ENCODE data around the gene FAM24A. TPM values are rescaled to one million over a fixed set of nuclear protein-coding genes. Genes with fewer than 3 reads are reported as not detected.

Gene FAM24A
- total RNA-seq (not detected), polyA plus RNA-seq (ENCODE audit: insufficient read depth, low read depth, low replicate concordance) (not detected)
- long read RNA-seq, donor 1 = 0 reads
- long read RNA-seq, donor 2 = 0 reads
- long read RNA-seq, donor 3 = 0 reads
- long read RNA-seq, donor 4 = 0 reads
- long read RNA-seq, donor 5 = 0 reads
- long read RNA-seq, donor 6 = 0 reads
- long read RNA-seq, donor 7 = 0 reads
- long read RNA-seq, donor 8 = 0 reads
- long read RNA-seq, donor 9 = 0 reads
- long read RNA-seq, donor 10 = 0 reads

- no peaks in the 10 kb centered on the region for H3K36me3 ChIP-seq (ENCODE audit: control insufficient read depth in 2 of 3, insufficient read depth in 3 of 3, low read length in 3 of 3)
Observed at GRCh38 chr10:122910310-122910709, at the start of gene FAM24A. TSS of gene FAM24A (plus strand) at chr10:122910610. CDS start at chr10:122911635, 1,025 bp downstream.

DNA sequence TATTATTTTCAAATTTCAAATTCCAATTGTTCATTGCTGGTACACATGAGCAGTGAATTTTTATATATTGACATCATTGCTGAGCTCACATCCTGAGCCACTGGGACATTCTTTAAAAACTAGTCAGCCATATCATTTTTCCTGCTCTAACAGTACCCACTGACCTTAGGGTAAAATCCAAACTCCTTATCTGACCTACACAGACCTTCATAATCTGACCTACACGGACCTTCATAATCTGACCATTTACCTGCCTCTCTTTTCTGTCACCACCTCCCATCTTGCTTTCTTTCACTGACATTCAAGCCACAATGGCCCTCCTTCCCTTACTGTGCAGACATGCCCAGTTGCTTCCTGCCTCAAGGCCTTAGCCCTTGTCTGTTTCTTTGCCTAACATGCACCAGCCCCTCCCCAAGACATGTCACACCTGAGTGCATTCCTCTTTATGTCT is 48.7 kb upstream of the FAM24A start:
- peaks cover 0 to 2% (median 0%) of the 10 kb centered on the region in 3 donors for H3K4me1 ChIP-seq (ENCODE audit: control insufficient read depth in 2 of 3, insufficient read depth in 2 of 3, low read depth in 1 of 3, low read length in 3 of 3)
- H3K9ac ChIP-seq (ENCODE audit: low read length in 3 of 3) = no peak overlapping the region
- H3K27me3 ChIP-seq (ENCODE audit: control insufficient read depth, insufficient read depth, low read length) = no peaks in the 10 kb centered on the region
- H3K4me3 ChIP-seq (ENCODE audit: low read length in 3 of 3) = no peak overlapping the region
- intact Hi-C loops (cut with DNase I) = no loop called here
- no peak for TF ChIP-seq CTCF (IDR thresholded peaks at IDR 0.05; ENCODE audit: borderline replicate concordance, extremely low read depth, insufficient read depth)
- FAIRE-seq (no peak), DNase-seq (no peak)
- no peak overlapping the region for H3K27ac ChIP-seq (ENCODE audit: low read depth in 2 of 2, low read length in 2 of 2)
- no peaks in the 10 kb centered on the region for H3K36me3 ChIP-seq (ENCODE audit: control insufficient read depth in 2 of 3, insufficient read depth in 3 of 3, low read length in 3 of 3)
- H3K9me3 ChIP-seq (ENCODE audit: control insufficient read depth in 2 of 3, insufficient read depth in 1 of 3, low read length in 3 of 3) = no peaks in the 10 kb centered on the region

More at GRCh38 chr10:122910310-122910709, at the start of gene FAM24A:
- Histone ChIP-seq H3K9ac (ENCODE audit: low read length in 3 of 3) (no peak within 1 kb of the TSS), H3K4me3 (ENCODE audit: low read length in 3 of 3) (no peak within 1 kb of the TSS), H3K9me3 (ENCODE audit: control insufficient read depth in 2 of 3, insufficient read depth in 1 of 3, low read length in 3 of 3) (no peaks in the 10 kb centered on the region), H3K4me1 (ENCODE audit: control insufficient read depth in 2 of 3, insufficient read depth in 2 of 3, low read depth in 1 of 3, low read length in 3 of 3) (no peaks in the 10 kb centered on the region), H3K27ac (ENCODE audit: low read depth in 2 of 2, low read length in 2 of 2) (no peak within 1 kb of the TSS), H3K27me3 (ENCODE audit: control insufficient read depth, insufficient read depth, low read length) (no peaks in the 10 kb centered on the region)
- intact Hi-C loops (cut with DNase I) = no loop called here
- no peak for DNase-seq
- no peak for FAIRE-seq
- no peak for TF ChIP-seq CTCF (IDR thresholded peaks at IDR 0.05; ENCODE audit: borderline replicate concordance, extremely low read depth, insufficient read depth)

GRCh38 chr10:122863216-122864193 is 46.9 kb upstream of the FAM24A start:
- Histone ChIP-seq H3K9ac (ENCODE audit: low read length in 3 of 3) (no peak overlapping the region), H3K9me3 (ENCODE audit: control insufficient read depth in 2 of 3, insufficient read depth in 1 of 3, low read length in 3 of 3) (no peaks in the 10 kb centered on the region), H3K27me3 (ENCODE audit: control insufficient read depth, insufficient read depth, low read length) (no peaks in the 10 kb centered on the region), H3K4me1 (ENCODE audit: control insufficient read depth in 2 of 3, insufficient read depth in 2 of 3, low read depth in 1 of 3, low read length in 3 of 3) (no peaks in the 10 kb centered on the region), H3K36me3 (ENCODE audit: control insufficient read depth in 2 of 3, insufficient read depth in 3 of 3, low read length in 3 of 3) (no peaks in the 10 kb centered on the region), H3K4me3 (ENCODE audit: low read length in 3 of 3) (no peak overlapping the region), H3K27ac (ENCODE audit: low read depth in 2 of 2, low read length in 2 of 2) (no peak overlapping the region)
- no peak for TF ChIP-seq CTCF (IDR thresholded peaks at IDR 0.05; ENCODE audit: borderline replicate concordance, extremely low read depth, insufficient read depth)
- FAIRE-seq (no peak), DNase-seq (no peak)
- intact Hi-C loops (cut with DNase I) = no loop called here
